Hypothalamus (tissue), 51 donors: ENCODE data around the gene CFAP53.
"Not testable (repeated sequence)": the region's sequence is repeated elsewhere in the genome, so short reads cannot be mapped to it uniquely, and the experiment has no call there.

Experiments used
- DNase-seq, 51 donors: peaks; one replicate each; lab custom pipeline; 2025; lab: John Stamatoyannopoulos, UW

The CFAP53 gene

DNA sequence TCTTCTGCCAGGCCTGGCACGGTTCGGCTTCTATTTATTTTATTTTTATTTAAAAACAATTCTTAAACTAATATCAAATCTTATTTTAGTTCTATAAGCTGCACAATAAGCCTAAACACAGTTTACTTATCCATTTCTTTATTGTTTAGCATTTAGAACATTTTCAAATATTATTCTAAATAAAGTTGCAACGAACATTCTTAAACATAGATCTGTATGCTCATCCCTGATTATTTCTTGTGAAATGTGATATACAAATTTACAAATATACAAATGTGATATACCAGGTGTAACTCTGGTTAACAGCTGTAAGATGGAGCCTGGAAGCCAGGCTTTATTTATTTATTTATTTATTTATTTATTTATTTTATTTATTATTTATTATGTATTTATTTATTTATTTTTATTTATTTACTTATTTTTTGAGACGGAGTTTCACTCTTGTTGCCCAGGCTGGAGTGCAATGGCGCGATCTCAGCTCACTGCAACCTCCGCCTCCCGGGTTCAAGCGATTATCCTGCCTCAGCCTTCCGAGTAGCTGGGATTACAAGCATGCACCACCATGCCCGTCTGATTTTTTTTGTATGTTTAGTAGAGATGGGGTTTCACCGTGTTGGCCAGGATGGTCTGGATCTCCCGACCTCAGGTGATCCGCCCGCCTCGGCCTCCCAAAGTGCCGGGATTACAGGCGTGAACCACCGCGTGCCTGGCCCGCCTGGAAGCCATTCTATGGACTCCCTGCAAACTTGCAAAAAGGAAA lies 22.2 kb upstream of the CFAP53 start:
- not testable (repeated sequence) for DNase-seq

DNA sequence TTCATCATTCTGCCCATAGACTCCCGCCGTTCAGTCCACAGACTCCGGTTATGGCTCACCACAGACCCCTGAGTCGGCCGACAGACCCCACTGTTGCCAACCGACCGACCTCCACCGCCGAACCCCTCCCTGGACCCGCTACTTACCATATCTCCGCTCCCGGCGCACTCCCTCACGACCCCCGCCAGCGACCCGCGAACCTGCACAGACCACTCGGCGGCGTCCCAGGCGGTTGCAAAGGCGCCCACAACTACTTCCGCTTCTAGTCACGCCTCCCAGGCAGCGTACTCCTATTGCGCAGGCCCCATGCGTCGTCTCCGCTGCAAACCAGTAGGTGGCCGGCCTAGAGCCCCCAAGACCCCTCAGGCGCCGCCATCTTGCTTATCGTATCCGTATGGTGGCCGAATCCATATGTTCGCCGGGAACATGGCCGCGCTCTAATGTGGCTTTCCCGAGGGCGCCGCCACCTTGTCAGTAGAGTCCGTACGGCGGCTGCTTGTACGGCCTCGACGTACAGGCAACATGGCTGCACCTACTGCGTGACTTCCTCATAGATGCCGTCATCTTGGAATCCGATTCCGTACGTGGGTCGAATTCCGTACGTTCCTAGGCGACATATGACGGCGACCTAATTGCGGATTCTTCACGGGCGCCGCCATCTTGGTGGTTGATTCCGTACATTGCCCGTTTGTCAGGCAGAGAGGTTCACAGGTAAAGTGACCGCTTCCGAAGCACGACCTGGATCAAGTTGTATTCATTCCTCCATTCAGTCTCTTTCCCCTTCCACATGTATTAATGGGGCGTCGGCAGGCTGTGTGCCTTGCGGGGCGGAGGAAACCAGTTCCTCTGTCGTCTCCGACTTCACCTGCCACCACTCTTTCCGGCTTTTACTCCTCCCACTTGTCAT lies 21.4 kb upstream of the CFAP53 start, which contains the start of gene CXXC1:
Gene CXXC1, minus strand, starts transcription at position 252 of the 907 bp plus-strand sequence. Its CDS starts 103 bp downstream, at position 149.
- DNase-seq = peak; percentile 76 to 100 (median 97)

DNA sequence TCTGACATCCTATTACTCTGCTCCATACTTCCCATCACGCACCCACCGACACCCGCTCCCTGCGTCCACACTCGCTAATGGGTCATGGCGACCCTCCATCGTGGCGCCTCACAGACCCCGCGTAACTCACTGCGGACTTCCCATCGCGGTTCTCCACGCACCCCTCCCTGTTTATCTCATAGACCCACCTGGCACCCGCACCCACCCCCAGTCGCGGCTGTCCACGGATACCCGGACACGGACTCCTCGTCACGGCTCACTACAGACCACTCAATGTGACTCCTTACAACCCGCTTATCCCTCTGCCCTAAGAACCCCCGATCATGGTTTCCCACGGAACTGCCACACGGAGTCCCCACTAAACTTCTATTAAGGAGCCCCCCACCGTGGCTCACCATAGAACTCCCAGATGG lies 20.7 kb upstream of the CFAP53 start:
- DNase-seq = peak in 2 of 51 donors; percentile 43 to 68

DNA sequence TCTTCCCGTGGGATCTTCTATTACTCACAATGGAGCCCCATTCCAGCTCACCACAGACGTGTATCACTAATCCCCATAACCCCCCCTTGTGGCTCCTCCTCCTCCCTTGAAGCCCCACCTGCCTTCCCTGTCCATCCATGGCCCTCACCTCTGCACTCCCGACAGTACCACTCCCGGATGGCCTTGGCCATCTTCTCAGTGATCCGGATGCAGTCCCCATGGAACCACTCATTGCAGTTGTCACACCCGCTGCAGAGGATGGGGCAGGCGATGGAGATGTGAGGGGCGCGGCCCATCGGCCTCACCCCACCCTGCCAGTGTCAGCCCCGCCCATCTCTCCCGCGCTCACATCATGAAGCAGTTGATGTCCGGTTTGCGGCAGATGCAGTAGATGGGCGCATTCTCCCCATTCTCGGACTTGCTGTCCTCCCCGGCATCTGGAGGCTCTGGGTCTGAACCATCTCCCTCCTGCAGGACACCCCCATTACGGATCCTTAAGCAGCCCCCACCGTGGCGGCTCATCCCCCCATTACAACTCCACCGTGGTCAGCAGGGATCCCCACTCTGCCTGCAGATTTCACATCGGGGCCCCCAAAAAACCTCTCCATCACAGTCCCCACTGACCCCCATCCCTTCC lies 20.2 kb upstream of the CFAP53 start:
- peak in 7 of 51 donors; percentile 10 to 40 (median 26) for DNase-seq

DNA sequence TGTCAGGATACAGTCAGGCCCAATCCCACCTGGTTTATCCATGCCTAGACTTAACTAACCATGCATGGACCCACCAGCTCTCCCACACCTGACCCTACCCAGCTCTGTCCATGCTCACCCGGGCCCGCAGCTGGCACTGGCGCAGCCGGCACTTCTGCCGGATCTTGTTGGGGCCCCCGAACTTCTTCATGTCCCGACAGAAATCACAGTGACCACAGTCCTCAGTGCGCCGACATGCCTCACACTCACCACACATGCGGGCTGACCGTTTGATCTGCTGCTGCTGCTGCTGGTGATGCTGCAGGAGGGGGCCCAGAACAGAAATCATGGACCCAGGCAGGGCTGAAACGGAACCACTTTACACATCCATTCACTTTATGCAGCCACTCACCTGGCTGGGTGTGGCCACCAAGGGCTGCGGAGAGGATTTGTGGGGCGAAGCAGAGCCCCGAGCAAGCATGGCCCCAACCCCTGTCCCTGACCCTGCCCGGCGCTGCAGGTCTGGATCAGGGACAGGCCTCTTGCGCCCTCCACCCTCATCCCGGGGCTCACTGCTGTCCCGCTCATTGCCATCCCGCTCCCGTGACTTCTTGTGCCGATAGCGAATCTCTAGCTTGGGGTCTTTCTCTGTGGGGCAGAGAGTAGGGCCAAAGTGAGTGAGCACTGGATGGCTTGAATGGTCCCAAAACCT lies 19.5 kb upstream of the CFAP53 start:
- no peak for DNase-seq

DNA sequence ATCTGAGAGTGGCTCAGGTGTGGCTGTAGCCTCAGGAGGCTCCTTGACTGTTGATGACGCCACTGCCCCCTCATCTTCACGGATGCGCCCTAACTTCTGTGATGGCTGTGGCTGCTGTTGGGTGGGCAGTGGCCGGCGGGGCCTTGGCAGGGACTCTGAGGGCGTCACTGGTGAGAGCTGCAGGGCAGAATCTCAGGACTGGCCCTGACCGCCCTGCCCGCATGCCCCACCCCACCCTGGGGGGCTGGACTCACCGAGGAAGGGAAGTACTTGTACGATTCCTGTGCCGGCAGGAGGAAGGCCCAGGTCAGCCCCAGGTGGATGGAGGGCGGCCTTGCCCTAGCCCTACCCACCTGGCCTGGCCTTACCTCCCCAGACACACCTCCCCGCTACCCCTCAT lies 18.8 kb upstream of the CFAP53 start:
- no peak for DNase-seq

DNA sequence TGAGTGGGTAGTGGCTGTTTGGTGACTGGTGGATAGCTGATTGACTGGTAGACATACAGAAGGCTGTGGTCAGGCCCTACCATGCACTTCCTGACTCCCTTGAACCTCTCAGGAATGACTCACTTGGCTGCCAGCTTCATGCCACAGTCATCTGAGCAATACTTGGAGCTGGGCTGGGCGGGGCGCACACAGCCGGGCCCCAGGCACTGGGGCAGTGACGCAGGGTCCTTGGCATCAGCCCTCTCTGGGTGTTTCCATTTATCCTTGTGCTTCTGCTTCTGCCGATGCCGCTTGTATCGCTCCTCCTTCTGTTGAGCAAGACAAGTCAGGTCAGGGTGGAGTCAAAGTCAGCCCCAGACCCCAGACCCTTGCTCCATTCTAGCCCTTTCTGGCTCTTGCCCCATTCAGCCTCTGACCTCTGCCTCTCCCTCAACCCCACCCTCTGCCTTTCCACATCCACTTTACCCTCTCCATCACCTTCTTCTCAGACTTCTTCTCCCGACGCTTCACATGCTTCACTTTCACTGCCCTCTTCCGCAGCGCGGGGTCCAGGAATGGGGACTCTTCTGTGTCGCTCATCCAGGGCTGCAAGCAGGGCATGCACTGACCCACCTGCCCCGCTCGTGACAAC lies 18.1 kb upstream of the CFAP53 start:
- no peak for DNase-seq

DNA sequence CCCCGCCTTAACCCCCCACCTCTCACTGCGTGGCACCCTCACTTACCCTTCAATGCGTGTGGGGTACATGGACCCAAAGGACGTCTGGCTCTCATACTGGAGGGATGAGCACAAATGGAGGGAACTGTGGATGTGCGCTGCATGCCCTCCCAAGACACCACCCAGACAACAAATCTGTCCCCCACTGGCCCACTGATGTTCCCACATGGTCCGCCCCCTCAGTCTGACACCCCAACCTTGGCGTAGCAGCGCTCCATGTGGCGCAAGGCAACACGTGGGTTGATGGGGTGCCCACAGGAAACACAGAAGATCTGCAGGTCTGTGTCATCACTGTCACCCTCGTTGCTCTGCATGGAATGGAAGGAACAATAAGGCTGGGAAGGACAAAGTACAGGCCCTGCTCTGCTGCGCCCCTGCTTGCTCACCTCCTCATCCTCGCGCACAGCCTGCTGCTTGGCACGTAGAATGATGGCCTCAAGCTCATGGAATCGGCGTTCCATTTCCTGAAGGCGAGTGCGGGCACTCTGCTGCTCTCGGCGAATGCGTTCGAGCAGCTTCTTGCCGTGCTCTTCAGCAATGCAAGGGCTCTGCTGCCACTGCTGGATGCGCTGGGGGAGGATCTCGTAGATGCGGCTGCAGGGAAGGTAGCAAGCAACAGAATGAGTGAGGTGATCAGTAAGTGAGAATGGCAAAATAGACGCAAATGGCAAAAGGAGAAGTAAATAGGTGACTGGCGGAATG lies 17.3 kb upstream of the CFAP53 start:
- no peak for DNase-seq

DNA sequence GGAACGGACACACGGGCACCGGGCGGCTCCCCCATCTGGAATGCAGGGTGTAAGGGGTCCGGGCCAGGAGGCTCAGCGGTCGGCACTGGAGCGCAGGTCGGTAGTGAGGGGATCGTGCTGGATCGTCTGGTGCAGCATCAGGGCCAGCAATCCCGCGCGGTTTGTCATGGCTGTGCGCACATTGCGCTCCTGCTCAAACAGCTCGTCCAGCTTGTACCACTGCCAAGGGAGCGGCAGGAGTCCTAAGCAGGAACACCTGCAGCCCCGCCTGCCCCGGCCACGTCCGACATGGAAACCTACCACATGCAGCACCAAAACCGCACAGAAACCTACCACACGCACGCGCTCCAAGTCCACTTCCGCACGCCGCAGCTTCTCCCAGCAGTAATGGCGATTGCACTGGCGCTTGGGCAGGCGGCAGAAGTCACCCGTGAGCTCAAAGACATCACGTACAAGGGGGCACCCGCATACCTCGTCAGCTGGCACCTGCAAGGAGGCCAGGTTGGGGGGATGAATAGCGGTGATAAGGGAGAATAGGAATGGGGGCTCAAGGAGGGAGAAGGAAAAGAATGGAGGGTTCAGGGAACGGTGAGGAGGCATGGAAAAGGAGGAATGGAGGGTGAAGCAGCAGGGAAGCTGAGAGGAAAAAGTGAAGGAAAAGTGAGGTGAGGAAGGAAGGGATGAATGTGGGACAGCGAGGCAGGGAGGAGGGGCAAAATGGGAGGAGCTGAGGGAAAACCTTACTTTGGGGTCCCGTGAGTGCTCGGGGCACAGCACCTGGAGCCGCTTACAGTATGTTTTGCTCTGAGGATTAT lies 16.4 kb upstream of the CFAP53 start:
- no peak for DNase-seq

DNA sequence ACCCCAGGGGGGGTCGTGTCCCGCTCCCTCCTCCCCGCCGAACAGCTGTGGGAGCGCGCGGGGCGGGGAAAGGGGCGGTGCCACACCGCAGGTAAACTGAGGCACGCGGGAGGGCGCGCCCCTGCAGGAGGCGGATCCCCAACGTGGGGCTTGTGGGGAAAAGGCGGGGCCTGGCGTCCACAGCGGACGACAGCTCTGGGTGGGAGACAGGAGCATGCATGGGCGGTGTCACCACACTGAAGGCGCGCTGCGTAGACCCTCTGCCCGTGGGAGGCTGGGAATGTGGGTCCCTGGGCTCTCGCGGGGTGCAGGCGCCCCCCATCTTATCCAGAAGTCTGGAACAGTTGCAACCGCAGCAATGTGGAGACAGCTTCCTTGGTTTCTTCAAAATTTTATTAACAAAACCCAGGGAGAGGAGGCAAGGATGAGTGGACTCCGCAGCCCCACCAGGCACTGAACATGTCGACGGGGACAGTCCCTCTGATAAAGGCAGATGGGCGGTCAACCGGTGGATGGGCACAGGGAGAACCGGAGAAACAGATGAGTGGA lies 15.8 kb upstream of the CFAP53 start:
- peak in 1 of 51 donors; percentile 55 for DNase-seq

DNA sequence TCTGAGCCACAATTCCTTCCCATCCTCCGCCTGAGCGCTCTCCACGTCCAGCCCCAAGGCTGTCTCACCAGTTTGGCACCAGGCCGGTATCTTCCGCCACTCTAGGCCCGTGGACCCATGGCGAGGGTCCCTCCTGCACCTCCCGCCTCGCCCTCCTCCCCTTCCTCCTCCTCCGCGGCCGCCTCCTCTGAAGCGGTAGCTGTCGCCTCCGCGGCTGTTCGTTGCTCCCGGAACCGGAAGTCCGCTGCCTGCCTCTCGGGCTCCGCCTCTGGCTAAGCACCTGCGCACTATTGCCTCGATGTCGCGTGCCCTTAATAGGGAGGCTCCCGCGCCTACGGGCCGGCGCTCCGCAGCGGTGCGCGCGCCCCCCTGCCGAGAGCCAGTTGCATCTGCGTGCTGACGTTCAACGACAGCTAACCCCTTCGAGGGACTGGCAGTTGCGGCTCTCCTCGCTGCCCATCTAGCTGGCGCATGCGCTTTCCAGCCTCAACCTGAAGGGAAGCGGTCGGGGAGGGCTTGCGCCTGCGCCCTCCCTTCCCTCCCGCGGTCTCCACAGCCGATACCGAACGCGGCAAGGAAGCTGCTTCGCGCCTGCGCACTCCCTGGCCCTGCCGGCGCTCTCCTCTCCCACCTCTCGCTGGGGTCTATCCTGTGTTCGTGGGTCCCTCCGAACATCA lies 15.1 kb upstream of the CFAP53 start, which contains the start of gene MBD1:
Gene MBD1, minus strand, starts transcription at position 229 of the 677 bp plus-strand sequence. CDS start 1,531 bp downstream, outside the sequence.
- DNase-seq = peak; percentile 84 to 100 (median 98)

DNA sequence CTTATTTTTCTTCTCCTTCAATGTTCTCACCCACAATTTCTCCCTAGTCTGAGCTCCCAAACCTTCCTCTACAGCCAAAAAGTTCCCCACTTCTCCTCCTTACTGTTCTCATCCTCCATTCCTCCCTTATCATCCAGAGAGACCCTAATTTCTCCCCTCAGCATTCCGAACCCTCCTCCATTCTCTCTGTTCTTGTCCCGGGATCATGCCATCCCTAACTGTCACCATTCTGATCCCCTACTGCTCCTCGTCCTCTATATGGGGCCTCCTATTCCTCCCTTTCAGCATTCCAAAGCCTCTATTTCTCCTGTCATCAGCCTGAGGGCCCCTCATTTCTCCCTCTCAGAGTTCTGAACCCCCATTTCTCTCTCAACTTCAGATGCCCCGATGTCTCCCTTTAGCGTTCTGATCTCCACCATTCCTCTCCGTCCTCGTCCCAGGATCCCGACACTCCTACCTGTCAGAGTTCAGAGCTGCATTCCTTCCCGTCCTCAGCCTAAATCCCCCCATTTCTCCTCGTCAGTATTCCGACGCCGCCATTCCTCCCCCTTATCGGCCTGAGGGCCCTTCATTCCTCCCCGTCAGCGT lies 14.5 kb upstream of the CFAP53 start:
- DNase-seq = no peak

DNA sequence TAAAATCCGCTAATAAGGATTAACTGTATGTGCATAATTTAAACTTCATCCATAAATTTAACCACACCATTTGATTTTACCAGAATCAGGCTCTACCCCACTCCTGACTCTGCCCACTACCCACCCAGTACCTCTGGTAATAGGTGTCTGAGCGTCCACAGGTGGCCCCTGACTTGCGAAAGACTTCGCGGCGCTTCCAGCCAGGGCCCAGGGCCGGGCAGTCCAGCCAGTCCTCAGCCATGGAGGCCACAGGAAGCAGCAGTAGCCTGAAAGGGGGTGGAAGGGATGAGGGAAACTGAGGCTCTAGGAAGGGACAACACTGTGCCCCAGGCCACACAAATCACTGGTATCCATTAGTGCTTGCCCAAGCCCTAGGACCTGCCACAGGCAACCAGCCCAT lies 13.5 kb upstream of the CFAP53 start:
- DNase-seq = no peak

DNA sequence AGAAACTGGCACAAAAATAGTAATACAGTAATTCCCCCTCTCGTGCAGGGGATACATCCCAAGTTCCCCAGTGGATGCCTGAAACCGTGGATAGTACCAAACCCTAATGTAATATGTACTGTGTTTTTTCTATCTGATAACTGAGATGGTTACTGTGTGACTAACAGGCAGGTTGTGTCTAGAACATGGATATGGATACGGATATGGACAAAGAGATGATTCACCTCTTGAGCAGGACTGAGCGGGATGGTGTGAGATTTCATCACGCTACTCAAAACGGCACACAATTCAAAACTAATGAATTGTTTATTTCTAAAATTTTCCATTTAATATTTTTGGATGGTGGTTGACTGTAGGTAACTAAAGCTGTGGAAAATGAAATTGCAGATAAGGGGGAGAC lies 11.6 kb upstream of the CFAP53 start:
- no peak for DNase-seq

DNA sequence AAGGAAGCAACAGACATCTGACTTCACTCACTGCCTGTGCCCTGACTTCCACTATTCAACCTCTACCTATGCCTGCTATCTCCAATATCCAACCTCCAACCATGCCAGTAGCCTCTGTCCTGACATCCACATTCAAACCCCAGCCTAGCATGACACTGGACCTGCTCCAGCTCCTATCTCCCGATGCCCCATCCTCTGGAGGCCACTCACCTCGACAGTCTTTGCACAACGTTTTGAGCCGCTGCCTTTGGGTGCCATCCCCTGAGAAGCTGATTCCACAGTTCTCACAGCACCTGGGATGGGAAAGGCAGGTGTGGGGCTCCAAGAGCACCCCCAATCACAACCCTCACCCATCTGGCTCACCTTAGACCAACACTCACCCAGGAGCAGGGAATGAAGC lies 10.2 kb upstream of the CFAP53 start:
- no peak for DNase-seq

DNA sequence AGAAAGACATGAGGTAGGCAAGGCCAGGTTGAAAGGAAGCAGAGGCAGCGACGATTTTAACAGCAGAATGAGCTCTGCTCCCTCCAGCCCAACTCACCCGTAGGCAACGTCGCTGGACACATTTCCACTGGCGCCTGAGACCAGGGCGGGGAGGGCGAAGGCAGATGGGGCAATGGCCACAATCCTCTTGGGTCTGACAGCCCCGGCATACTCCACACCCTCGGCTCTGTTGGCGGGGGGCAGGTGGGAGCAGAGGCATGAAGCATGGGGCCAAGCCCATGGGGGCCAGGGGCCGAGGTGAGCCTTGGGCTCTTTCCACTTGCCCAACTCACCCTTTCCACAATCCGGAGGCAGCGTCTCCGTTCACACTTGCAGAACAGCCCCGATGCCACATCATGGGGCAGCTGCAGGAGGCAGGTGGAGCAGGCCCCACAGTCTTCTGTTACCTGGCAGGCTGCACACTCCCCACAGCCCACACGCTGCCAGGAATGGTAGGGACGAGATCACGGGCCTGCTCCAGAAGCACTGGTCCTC lies 9.3 kb upstream of the CFAP53 start:
- no peak for DNase-seq

DNA sequence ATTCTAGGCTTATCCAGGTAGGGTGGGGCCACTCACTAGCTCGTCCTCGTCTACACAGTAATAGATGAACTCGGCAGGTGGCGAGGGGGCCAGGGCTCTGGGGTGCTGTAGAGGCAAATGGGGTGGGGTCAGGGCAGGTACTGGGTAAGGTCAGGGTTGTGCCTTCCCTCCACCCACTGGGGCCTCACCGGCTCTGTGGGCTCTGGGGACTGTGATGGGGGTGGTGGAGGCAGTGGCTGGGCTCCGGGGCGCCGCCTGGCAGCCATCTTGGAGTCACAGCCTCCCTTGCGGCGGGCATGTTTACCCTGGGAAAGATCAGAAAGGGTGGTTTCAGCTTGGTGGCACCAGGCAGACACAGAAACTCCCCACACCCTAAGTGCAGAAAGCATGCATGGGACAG lies 8.6 kb upstream of the CFAP53 start:
- DNase-seq = no peak
